Measurements from ENCODE around the gene ISCA1. TPM values are rescaled to one million over a fixed set of nuclear protein-coding genes. Genes with fewer than 3 reads are reported as not detected.

The ISCA1 gene
- polyA plus RNA-seq (2011; rRNA removed) (22.8 and 31.4 TPM in 2 replicates), polyA minus RNA-seq (2011; rRNA and poly(A)+ RNA removed) (7.2 and 11.9 TPM in 2 replicates)

DNA sequence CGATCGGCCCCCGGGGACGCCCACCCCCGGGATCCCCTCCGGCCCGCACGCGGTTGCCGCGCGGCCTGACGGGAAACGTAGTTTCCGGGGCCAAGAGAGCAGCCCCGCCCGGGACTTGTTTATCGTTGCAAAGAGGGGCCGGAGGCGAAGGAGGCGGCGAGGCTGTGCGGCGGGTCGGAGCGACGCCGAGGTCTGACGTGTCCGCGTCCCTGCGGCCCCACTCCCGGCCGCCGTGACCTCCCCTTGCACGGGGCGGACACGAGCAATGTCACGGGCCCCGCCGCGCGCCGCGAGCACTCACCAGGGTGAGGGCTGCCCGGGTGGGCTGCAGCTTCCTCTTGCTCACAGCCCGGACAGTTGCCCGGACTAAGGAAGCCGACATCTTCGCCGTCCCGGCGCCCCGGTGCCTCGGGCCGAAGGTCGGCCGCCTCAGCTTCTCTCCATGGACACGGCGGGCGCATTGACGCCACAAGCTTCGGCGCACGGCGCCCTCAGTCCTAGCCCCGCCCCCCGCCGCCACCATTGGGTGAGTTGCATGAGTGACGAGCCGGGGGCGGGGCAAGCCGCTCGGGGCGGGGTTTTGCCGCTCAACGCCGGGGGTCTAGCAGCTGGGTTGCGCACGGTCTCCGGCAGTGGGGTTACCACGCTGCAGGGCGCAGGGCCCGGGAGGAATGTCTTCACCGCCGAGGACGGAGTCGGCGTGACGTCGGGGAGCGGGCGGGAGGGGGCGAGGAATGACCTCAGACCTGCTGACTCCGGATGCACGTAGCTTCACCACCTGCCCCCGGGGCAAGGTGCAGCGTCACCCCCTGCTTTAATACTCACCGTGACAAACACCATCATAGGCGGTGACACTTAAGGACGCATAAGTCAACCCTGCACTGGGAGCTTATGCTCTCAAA is at the start of gene ISCA1:
ISCA1 (minus strand) TSS at position 462 of the 902 bp plus-strand sequence; CDS start at position 382, 80 bp downstream.
- DNase-seq (ENCODE audit: low read depth, low spot score) = peak; percentile 81
- TF ChIP-seq, protein P1, sequence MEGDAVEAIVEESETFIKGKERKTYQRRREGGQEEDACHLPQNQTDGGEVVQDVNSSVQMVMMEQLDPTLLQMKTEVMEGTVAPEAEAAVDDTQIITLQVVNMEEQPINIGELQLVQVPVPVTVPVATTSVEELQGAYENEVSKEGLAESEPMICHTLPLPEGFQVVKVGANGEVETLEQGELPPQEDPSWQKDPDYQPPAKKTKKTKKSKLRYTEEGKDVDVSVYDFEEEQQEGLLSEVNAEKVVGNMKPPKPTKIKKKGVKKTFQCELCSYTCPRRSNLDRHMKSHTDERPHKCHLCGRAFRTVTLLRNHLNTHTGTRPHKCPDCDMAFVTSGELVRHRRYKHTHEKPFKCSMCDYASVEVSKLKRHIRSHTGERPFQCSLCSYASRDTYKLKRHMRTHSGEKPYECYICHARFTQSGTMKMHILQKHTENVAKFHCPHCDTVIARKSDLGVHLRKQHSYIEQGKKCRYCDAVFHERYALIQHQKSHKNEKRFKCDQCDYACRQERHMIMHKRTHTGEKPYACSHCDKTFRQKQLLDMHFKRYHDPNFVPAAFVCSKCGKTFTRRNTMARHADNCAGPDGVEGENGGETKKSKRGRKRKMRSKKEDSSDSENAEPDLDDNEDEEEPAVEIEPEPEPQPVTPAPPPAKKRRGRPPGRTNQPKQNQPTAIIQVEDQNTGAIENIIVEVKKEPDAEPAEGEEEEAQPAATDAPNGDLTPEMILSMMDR (IDR thresholded peaks at IDR 0.05; ENCODE audit: low read depth, low read length) = no peak
- POLR2A ChIA-PET = interaction anchor here (1.0 to 1.1 kb wide), 2 partner anchors 18 to 123 kb away, joined by 5 to 6 read pairs; no protein-coding TSS in a partner anchor
- CTCF ChIA-PET = no interaction called here
- peak within 1 kb of the TSS; percentile 91 for H3K27ac ChIP-seq (ENCODE audit: low read depth, low read length)
- no peaks in the 10 kb centered on the region; the same call in 1 of the 2 replicates for H3K9me3 ChIP-seq (ENCODE audit: control insufficient read depth, insufficient read depth, low read length)
- peak within 1 kb of the TSS; percentile 95 for H3K4me3 ChIP-seq (ENCODE audit: low read depth, low read length)
- H3K27me3 ChIP-seq (ENCODE audit: control insufficient read depth, insufficient read depth, low read length) = no peaks in the 10 kb centered on the region

GRCh38 chr9:86330186-86330585 is 47.8 kb upstream of the ISCA1 start:
- POLR2A ChIA-PET = no interaction called here
- no peaks in the 10 kb centered on the region for H3K27me3 ChIP-seq (ENCODE audit: control insufficient read depth, insufficient read depth, low read length)
- no peak overlapping the region for H3K4me3 ChIP-seq (ENCODE audit: low read depth, low read length)
- H3K9me3 ChIP-seq (ENCODE audit: control insufficient read depth, insufficient read depth, low read length) = no peaks in the 10 kb centered on the region
- H3K27ac ChIP-seq (ENCODE audit: low read depth, low read length) = no peak overlapping the region
- DNase-seq (ENCODE audit: low read depth, low spot score) = no peak
- TF ChIP-seq, protein P1 (IDR thresholded peaks at IDR 0.05; ENCODE audit: low read depth, low read length) = no peak
- CTCF ChIA-PET = no interaction called here

- DNase-seq (ENCODE audit: low read depth, low spot score) = no peak
Observed at GRCh38 chr9:86329649-86330048, 47.3 kb upstream of the ISCA1 start.

GRCh38 chr9:86328156-86328555 is 45.8 kb upstream of the ISCA1 start:
- Histone ChIP-seq H3K27me3 (ENCODE audit: control insufficient read depth, insufficient read depth, low read length) (no peaks in the 10 kb centered on the region), H3K9me3 (ENCODE audit: control insufficient read depth, insufficient read depth, low read length) (no peaks in the 10 kb centered on the region), H3K4me3 (ENCODE audit: low read depth, low read length) (no peak overlapping the region), H3K27ac (ENCODE audit: low read depth, low read length) (no peak overlapping the region)
- no peak for DNase-seq (ENCODE audit: low read depth, low spot score)
- TF ChIP-seq, protein P1 (IDR thresholded peaks at IDR 0.05; ENCODE audit: low read depth, low read length) = no peak
- ChIA-PET CTCF (no interaction called here), POLR2A (no interaction called here)

More at GRCh38 chr9:86329649-86330048, 47.3 kb upstream of the ISCA1 start:
- Histone ChIP-seq H3K9me3 (ENCODE audit: control insufficient read depth, insufficient read depth, low read length) (no peaks in the 10 kb centered on the region), H3K27ac (ENCODE audit: low read depth, low read length) (no peak overlapping the region), H3K27me3 (ENCODE audit: control insufficient read depth, insufficient read depth, low read length) (no peaks in the 10 kb centered on the region), H3K4me3 (ENCODE audit: low read depth, low read length) (no peak overlapping the region)
- TF ChIP-seq, protein P1 (IDR thresholded peaks at IDR 0.05; ENCODE audit: low read depth, low read length) = no peak
- ChIA-PET CTCF (no interaction called here), POLR2A (no interaction called here)

- H3K9me3 ChIP-seq (ENCODE audit: control insufficient read depth, insufficient read depth, low read length) = no peaks in the 10 kb centered on the region
- ChIA-PET POLR2A (no interaction called here), CTCF (interaction anchor here (1.5 kb wide), 1 partner anchor 88 kb away, joined by 3 read pairs; no protein-coding TSS in a partner anchor)
- H3K27ac ChIP-seq (ENCODE audit: low read depth, low read length) = no peak overlapping the region
- H3K4me3 ChIP-seq (ENCODE audit: low read depth, low read length) = no peak overlapping the region
- no peaks in the 10 kb centered on the region for H3K27me3 ChIP-seq (ENCODE audit: control insufficient read depth, insufficient read depth, low read length)
- no peak for DNase-seq (ENCODE audit: low read depth, low spot score)
- TF ChIP-seq, protein P1 (IDR thresholded peaks at IDR 0.05; ENCODE audit: low read depth, low read length) = no peak
Observed at GRCh38 chr9:86326536-86326935, 44.2 kb upstream of the ISCA1 start.
